HCT116 (cell line): ENCODE results near the gene CCBE1.

ENCODE experiments used
- ATF3 ChIP-seq: IDR thresholded peaks from 2 replicates; pipeline ENCODE4 v1.6.1; 2012
- CEBPB ChIP-seq: IDR thresholded peaks from 2 replicates; pipeline ENCODE4 v1.6.1; 2012; ENCODE audit warnings: low read depth
- CTCF ChIP-seq, 3 experiments: fragments of 200-600 bp in 1 of 3; sonication (generic) in 1 of 3; IDR thresholded peaks in 2 of 3; conservative IDR thresholded peaks in 1 of 3; 2 replicates each; pipeline ENCODE4 v1.5.1; 2012 to 2017; ENCODE audit warnings: low read depth in 2 of 3, low read length in 2 of 3, antibody characterized with exemption in 1 of 3, borderline replicate concordance in 1 of 3, control low read depth in 1 of 3, mild to moderate bottlenecking in 1 of 3, mixed read lengths in 1 of 3, mixed run types in 1 of 3, moderate library complexity in 1 of 3; ENCODE audit not compliant: insufficient read depth in 1 of 3
- POLR2AphosphoS5 ChIP-seq: IDR thresholded peaks from 2 replicates; pipeline ENCODE4 v1.6.1; 2011; ENCODE audit warnings: mild to moderate bottlenecking, low read depth, low read length, moderate library complexity
- RAD21 ChIP-seq: IDR thresholded peaks from 2 replicates; pipeline ENCODE4 v1.6.1; 2012; ENCODE audit warnings: low read depth, mild to moderate bottlenecking
- SRF ChIP-seq: IDR thresholded peaks from 2 replicates; pipeline ENCODE4 v1.6.1; 2012; ENCODE audit warnings: low read depth

- TF ChIP-seq CEBPB (no peak), RAD21 (no peak), CTCF (IDR thresholded peaks at IDR 0.05 in 2 of 3, conservative IDR thresholded peaks at IDR 0.05 in 1 of 3; ENCODE audit: borderline replicate concordance in 1 of 3, insufficient read depth in 1 of 3, low read depth in 2 of 3, low read length in 2 of 3) (no peak), POLR2AphosphoS5 (no peak), SRF (no peak), ATF3 (no peak)
Observed at GRCh38 chr18:59686260-59686659, 11.0 kb downstream of the CCBE1 start.
